ENCODE measurements around the gene SERPINB2. TPM values are rescaled to one million over a fixed set of nuclear protein-coding genes. Genes with fewer than 3 reads are reported as not detected.

The SERPINB2 gene
- total and polyA plus RNA-seq, 10 of the 15 experiments (the other 5 are each of a cell fraction or from before 2014, with no cell fraction given), result 9.6 to 25.3 (median 14.0) TPM

DNA sequence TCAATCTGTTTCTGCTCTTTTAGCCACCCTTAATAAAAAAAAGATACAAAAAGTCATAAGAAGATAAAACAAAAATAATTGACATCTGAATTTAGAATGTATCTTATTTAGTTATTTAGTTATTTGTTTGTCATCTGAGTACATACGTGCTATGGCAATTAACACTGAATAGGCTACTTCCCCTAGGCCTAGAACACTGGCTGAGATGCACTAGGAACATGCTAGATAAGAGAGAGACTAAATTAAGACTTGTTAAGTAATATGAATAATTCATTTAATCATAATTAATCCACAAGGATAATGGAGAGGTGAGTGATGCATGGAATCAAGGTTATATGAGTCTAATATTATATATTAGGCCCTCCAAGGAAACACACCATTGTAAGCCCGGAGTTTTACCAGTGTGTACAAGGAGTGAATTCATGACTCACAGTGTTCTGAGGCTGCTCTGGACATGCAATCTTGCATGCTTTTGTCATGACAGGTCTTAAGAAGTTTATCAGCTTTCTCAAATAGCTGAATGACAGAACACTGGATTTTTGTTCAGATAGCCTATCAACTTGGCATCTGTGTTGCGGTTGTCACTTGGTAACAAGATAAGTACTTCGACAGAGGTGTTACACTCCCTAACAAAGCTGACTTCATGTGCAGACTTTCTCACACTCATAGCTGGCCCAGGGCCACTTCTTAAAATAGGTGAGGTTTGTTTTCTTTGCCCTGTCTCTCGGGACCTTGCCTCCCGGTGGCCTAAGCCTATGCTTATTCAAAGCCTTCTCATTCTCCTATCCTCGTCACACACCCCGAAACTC lies 5.0 kb upstream of the SERPINB2 start:
- RAD21 ChIA-PET (ENCODE audit: unreplicated experiment), result interaction anchor here (1.0 kb wide), 1 partner anchor 11 kb away, joined by 4 read pairs; no protein-coding TSS in a partner anchor
- Histone ChIP-seq H4K20me1 (ENCODE audit: control insufficient read depth, insufficient read depth) (no peaks in the 10 kb centered on the region), H3K36me3 (ENCODE audit: control insufficient read depth in 2 of 2, insufficient read depth in 2 of 2, low read length in 1 of 2) (no peaks in the 10 kb centered on the region), H3K9me3 (replicated peaks; ENCODE audit: control insufficient read depth, insufficient read depth, low read length) (no peaks in the 10 kb centered on the region), H3K4me3 (no peak overlapping the region), H3K27ac (ENCODE audit: control insufficient read depth, insufficient read depth) (no peak overlapping the region), H3K79me2 (ENCODE audit: control insufficient read depth, insufficient read depth, low read length) (no peaks in the 10 kb centered on the region), H3K4me2 (ENCODE audit: control insufficient read depth, insufficient read depth) (no peak overlapping the region), H3K27me3 (replicated peaks in 1 of 2; ENCODE audit: control insufficient read depth in 2 of 2, insufficient read depth in 2 of 2, low read length in 1 of 2) (no peaks in the 10 kb centered on the region), H3K9ac (ENCODE audit: control insufficient read depth, insufficient read depth, low read length) (no peak overlapping the region), H3K4me1 (ENCODE audit: control insufficient read depth, insufficient read depth, low read length) (no peaks in the 10 kb centered on the region), H2AFZ (ENCODE audit: control insufficient read depth, low read depth, low read length) (peak overlapping the region; percentile 11; the same call in 1 of the 2 replicates)
- DNase-seq (ENCODE audit: low read depth, low spot score) (no peak), FAIRE-seq (no peak), ATAC-seq (peak; percentile 61)
- intact Hi-C loops (cut with micrococcal nuclease; ENCODE audit: unreplicated experiment) (no loop called here), in situ Hi-C loops (cut with MboI) (no loop called here)
- no TSS peak for BruUV-seq (replicated peaks)
- POLR2A ChIA-PET, result interaction anchor here (1.2 kb wide), 1 partner anchor 26 kb away, joined by 3 read pairs; no protein-coding TSS in a partner anchor
- 44% methylated on average over 8 of the region's 8 CpGs for WGBS (ENCODE audit: insufficient coverage, insufficient replicate concordance, low lambda C conversion rate, missing lambda C conversion rate)
- SMC1A ChIA-PET (ENCODE audit: uncharacterized antibody, unreplicated experiment), result interaction anchor here (0.7 to 1.2 kb wide), 2 partner anchors 45 to 54 kb away, joined by 3 to 5 read pairs; no protein-coding TSS in a partner anchor
- CTCF ChIA-PET, result interaction anchor here (0.8 kb wide), 1 partner anchor 54 kb away, joined by 4 read pairs; no protein-coding TSS in a partner anchor
- TF ChIP-seq HDGF (IDR thresholded peaks at IDR 0.05) (no peak), CHD4 (IDR thresholded peaks at IDR 0.05) (no peak), JUND (IDR thresholded peaks at IDR 0.05; ENCODE audit: low read depth, low read length) (no peak), NFXL1 (IDR thresholded peaks at IDR 0.05; ENCODE audit: borderline replicate concordance) (no peak), NRF1 (conservative IDR thresholded peaks at IDR 0.05; ENCODE audit: low read depth, low read length) (no peak), RAD21 (IDR thresholded peaks at IDR 0.05; ENCODE audit: insufficient read depth, low read depth, low read length) (no peak)
- TF ChIP-seq, protein P1, sequence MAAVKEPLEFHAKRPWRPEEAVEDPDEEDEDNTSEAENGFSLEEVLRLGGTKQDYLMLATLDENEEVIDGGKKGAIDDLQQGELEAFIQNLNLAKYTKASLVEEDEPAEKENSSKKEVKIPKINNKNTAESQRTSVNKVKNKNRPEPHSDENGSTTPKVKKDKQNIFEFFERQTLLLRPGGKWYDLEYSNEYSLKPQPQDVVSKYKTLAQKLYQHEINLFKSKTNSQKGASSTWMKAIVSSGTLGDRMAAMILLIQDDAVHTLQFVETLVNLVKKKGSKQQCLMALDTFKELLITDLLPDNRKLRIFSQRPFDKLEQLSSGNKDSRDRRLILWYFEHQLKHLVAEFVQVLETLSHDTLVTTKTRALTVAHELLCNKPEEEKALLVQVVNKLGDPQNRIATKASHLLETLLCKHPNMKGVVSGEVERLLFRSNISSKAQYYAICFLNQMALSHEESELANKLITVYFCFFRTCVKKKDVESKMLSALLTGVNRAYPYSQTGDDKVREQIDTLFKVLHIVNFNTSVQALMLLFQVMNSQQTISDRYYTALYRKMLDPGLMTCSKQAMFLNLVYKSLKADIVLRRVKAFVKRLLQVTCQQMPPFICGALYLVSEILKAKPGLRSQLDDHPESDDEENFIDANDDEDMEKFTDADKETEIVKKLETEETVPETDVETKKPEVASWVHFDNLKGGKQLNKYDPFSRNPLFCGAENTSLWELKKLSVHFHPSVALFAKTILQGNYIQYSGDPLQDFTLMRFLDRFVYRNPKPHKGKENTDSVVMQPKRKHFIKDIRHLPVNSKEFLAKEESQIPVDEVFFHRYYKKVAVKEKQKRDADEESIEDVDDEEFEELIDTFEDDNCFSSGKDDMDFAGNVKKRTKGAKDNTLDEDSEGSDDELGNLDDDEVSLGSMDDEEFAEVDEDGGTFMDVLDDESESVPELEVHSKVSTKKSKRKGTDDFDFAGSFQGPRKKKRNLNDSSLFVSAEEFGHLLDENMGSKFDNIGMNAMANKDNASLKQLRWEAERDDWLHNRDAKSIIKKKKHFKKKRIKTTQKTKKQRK (IDR thresholded peaks at IDR 0.05; ENCODE audit: low read depth, low read length), result no peak
- TF ChIP-seq, protein P2, sequence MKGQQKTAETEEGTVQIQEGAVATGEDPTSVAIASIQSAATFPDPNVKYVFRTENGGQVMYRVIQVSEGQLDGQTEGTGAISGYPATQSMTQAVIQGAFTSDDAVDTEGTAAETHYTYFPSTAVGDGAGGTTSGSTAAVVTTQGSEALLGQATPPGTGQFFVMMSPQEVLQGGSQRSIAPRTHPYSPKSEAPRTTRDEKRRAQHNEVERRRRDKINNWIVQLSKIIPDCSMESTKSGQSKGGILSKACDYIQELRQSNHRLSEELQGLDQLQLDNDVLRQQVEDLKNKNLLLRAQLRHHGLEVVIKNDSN (IDR thresholded peaks at IDR 0.05; ENCODE audit: borderline replicate concordance, extremely low read length, insufficient read depth, low read depth, low read length), result no peak
- TF ChIP-seq, protein P3, sequence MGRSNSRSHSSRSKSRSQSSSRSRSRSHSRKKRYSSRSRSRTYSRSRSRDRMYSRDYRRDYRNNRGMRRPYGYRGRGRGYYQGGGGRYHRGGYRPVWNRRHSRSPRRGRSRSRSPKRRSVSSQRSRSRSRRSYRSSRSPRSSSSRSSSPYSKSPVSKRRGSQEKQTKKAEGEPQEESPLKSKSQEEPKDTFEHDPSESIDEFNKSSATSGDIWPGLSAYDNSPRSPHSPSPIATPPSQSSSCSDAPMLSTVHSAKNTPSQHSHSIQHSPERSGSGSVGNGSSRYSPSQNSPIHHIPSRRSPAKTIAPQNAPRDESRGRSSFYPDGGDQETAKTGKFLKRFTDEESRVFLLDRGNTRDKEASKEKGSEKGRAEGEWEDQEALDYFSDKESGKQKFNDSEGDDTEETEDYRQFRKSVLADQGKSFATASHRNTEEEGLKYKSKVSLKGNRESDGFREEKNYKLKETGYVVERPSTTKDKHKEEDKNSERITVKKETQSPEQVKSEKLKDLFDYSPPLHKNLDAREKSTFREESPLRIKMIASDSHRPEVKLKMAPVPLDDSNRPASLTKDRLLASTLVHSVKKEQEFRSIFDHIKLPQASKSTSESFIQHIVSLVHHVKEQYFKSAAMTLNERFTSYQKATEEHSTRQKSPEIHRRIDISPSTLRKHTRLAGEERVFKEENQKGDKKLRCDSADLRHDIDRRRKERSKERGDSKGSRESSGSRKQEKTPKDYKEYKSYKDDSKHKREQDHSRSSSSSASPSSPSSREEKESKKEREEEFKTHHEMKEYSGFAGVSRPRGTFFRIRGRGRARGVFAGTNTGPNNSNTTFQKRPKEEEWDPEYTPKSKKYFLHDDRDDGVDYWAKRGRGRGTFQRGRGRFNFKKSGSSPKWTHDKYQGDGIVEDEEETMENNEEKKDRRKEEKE (IDR thresholded peaks at IDR 0.05), result no peak
- TF ChIP-seq, protein P4, sequence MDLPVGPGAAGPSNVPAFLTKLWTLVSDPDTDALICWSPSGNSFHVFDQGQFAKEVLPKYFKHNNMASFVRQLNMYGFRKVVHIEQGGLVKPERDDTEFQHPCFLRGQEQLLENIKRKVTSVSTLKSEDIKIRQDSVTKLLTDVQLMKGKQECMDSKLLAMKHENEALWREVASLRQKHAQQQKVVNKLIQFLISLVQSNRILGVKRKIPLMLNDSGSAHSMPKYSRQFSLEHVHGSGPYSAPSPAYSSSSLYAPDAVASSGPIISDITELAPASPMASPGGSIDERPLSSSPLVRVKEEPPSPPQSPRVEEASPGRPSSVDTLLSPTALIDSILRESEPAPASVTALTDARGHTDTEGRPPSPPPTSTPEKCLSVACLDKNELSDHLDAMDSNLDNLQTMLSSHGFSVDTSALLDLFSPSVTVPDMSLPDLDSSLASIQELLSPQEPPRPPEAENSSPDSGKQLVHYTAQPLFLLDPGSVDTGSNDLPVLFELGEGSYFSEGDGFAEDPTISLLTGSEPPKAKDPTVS (IDR thresholded peaks at IDR 0.05; ENCODE audit: low read depth, low read length), result no peak
- TF ChIP-seq, protein P5, sequence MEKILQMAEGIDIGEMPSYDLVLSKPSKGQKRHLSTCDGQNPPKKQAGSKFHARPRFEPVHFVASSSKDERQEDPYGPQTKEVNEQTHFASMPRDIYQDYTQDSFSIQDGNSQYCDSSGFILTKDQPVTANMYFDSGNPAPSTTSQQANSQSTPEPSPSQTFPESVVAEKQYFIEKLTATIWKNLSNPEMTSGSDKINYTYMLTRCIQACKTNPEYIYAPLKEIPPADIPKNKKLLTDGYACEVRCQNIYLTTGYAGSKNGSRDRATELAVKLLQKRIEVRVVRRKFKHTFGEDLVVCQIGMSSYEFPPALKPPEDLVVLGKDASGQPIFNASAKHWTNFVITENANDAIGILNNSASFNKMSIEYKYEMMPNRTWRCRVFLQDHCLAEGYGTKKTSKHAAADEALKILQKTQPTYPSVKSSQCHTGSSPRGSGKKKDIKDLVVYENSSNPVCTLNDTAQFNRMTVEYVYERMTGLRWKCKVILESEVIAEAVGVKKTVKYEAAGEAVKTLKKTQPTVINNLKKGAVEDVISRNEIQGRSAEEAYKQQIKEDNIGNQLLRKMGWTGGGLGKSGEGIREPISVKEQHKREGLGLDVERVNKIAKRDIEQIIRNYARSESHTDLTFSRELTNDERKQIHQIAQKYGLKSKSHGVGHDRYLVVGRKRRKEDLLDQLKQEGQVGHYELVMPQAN (conservative IDR thresholded peaks at IDR 0.05), result no peak

Measured in GM12878 (cell line).